HG02571 (cell line): Measurements from ENCODE around the gene EML4.
"Not testable (repeated sequence)": the region's sequence is repeated elsewhere in the genome, so short reads cannot be mapped to it uniquely, and the experiment has no call there.

Source experiments
- ATAC-seq: cut with Tn5 transposase; IDR thresholded peaks from one replicate; pipeline ENCODE4 v1.9.1; 2021; ENCODE audit warnings: mild to moderate bottlenecking, moderate library complexity; ENCODE audit not compliant: unreplicated experiment

EML4 gene

GRCh38 chr2:42170619-42171395 is 1.7 kb downstream of the EML4 start:
- ATAC-seq = no peak

DNA sequence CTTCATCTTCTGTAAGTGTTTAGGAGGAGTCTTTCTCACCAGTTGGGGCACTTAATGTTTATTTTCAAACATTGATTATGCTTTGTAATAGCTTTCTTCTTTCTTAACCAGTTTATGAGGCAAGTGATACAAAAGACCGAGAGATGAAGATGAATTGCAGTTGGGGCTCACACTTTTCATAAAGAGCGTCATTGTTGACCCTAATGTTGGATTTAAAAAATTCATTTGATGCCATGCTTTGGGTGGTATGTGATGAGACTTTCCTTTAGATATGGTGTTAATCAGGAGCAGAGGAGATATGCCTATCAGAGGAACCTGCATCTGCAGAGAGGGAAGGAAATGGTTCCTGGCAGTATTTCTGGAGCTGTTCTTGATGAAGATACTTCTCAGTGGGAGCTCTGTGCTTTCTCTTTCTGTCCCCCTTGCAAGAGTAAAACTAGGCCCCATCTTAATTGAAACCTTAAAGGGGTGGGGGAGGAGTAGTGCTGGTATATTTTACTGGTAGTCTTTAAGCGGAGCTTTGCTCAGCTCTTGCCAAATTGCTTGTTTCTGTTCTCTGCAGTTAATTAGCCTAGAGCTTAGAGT is 2.3 kb downstream of the EML4 start:
- ATAC-seq = no peak

GRCh38 chr2:42172020-42172419 is 2.9 kb downstream of the EML4 start:
- ATAC-seq = no peak

DNA sequence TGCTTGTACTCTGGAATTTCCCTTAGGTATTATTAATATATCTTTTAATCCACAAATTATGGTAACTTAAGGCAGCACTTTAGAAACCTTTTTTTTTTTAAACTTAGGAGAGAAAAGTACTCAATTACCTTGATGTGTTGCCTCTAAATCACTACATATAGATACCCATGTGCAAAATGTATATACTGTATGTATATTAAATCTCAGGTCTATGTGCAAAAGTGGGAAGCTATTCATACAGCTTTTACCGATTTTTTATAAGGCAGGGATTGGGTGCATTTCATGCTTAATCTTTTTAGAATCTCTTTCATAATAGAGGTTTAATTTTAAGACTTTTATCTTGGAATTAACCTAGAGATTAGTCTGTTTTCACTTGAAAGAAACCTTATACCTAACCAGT is 3.4 kb downstream of the EML4 start:
- ATAC-seq = no peak

DNA sequence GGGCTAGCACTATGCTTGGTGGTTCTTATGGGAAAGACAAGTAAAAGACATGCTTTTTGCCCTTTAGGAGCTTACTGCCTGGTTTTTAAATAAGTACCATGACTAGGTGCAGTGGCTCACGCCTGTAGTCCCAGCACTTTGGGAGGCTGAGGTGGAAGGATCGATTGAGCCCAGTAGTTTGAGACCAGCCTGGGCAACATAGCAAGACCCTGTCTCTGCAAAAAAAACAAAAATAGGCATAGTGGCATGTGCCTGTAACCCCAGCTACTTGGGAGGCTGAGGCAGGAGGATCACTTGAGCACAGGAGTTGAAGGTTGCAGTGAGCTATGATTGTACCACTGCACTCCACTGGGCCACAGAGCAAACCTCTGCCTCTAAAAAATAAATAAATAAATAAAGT is 4.3 kb downstream of the EML4 start:
- ATAC-seq = not testable (repeated sequence)

GRCh38 chr2:42176992-42177738 is 8.0 kb downstream of the EML4 start:
- no peak for ATAC-seq

DNA sequence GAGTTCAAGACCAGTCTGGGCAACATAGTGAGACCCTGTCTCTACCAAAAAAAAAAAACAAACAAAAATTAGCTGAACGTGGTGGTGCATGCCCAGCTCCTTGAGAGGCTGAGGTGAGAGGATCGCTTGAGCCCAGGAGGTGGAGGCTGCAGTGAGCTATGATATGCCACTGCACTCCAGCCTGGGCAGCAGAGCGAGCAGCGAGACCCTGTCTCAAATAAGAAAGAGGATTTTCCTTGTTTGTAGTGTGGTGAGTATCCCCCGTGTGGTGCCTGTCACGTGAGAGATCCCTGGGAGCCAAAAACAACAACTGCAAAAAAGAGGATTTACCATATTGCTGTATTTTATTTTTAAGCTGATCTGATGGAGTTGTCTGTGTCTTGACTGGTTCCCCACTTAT is 9.2 kb downstream of the EML4 start:
- no peak for ATAC-seq

DNA sequence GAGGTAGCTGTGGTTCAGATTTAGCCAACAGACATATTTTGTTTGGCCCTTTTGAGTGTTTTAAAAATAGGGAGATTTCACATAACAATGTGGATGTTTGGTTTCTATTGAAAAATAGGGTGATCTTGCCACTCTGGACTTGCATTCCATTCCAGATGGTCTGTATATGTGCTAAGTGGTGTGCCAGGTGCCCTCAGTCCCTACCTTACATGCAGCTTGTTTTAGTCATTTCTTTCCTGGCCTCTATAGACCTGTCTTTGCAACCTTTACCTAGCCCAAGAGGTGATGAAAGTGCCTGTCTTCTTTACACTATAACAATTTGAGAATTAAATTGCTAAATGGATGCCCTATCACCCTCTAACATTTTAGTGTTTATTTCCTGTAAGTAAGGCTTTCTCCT is 11.1 kb downstream of the EML4 start:
- ATAC-seq = no peak

DNA sequence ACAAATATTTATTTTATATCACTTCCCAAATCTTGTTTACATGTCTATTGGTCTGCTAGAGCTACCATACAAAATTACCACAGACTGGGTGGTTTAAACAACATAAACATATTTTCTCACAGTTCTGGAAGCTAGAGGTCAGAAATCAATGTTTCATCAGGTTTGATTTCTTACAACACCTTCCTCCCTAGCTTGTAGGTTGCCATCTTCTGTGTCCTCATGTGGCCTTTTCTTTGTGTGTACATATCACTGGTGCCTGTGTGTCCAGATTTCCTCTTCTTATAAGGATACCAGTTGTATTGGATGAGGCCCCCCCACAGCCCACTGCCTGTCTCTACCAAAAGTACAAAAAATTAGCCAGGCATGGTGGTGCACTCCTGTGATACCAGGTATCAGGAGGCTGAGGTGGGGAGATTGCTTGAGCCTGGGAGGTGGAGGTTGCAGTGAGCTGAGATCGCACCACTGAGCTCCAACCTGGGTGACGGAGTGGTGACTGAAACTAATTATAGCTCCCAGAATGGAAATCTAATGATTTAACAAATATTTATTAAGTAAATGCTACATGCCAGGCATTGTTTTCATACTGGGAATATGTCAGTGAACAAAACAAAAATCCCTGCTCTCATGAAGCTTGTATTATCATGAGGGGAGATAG is 13.6 kb downstream of the EML4 start:
- ATAC-seq = no peak

GRCh38 chr2:42183775-42184174 is 14.6 kb downstream of the EML4 start:
- no peak for ATAC-seq

GRCh38 chr2:42184346-42184745 is 15.2 kb downstream of the EML4 start:
- no peak for ATAC-seq

DNA sequence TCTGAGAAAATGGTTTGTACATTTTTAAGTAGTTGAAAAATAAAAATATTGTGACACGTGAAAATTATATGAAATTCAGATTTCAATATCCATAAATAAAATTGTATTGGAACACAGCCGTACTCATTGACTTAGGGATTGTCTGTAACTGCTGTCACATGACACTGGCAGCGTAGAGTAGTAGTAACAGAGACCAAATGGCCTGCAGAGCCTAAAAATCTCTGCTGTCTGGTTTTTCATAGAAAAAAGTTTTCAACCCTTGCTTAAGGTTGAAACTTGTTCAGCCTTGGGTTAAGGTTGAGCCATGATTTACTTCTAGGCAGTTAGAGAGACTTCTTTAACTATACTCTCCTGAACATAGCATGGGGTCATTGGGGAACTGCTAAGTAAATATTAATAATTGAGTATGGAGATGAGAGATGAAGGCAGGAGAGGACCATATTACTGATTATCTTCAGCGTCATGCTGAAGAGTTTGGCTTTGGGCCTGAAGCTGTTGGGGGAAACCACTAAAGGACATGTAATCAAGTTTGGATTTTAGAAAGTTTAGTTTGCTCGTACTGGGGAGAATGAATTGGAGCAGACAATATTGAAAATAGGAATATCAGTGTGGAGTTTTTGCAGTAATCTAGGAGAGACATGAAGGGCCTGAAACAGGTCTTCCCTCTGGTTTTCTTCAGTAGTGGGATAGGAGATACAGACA is 16.2 kb downstream of the EML4 start:
- ATAC-seq = no peak

DNA sequence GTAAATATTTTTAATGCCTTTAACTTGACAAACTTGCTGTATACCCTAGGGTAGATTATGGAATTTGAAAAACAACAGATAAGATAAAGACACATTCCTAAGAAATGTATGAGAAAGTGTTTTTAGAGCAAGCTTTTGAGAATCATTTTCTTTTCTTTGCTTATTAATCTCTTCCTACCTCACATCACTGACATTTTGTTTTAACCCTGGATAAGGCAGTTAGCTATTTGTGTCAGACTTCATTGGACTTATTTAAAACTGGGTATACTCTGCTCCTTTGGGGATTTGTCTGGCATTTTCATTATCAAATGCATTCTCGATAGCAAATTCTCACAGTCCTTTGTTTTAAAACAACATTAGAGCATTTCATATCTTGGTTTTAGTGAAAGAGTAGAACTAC is 17.2 kb downstream of the EML4 start:
- no peak for ATAC-seq

DNA sequence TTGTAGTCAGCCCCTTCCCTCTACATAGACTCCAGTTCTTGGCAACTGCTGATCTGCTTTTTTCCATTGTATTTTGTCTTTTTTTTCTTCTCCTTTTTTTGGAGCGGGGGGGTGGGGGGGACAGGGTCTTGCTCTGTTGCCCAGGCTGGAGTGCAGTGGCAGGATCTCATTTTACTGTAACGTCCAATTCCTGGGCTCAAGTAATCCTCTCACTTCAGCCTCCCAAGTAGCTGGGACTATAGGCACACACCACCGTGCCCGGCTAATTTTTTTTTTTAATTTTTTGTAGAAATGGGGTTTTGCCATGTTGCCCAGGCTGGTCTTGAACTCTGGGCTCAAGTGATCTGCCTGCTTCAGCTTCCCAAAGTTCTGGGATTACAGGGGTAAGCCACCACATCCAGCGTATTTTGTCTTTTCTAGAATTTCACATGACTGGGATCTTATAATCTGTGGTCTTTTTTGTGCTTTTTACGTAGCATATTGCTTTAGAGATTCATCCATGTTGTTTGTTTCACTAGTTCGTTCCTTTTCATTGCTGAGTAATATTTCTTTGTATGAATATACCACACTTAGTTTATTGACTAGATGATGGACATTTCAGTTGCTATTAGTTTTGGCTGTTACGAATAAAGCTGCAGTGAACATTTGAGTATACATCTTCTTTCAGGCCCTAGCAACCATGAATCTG is 17.9 kb downstream of the EML4 start:
- no peak for ATAC-seq

DNA sequence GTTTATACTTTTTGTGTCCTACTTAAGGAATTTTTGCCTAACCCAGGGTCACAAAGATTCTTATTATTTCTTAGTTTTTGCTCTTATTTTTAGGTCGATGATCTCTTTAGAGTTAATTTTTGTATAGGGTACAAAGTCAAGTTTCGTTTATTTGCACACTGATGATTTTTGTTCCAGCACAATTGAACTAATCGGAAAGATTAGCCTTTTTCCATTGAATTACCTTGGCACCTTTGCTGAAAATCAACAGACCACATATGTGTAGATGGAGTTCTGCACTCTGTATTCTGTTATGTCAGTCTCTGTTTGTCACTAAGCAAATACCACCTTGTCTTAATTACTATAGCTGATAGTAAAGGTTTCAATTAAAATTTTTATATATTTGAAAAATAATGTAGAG is 18.7 kb downstream of the EML4 start:
- no peak for ATAC-seq

- ATAC-seq = no peak
These were observed 20.0 kb downstream of the EML4 start for GRCh38 chr2:42189235-42189566.

DNA sequence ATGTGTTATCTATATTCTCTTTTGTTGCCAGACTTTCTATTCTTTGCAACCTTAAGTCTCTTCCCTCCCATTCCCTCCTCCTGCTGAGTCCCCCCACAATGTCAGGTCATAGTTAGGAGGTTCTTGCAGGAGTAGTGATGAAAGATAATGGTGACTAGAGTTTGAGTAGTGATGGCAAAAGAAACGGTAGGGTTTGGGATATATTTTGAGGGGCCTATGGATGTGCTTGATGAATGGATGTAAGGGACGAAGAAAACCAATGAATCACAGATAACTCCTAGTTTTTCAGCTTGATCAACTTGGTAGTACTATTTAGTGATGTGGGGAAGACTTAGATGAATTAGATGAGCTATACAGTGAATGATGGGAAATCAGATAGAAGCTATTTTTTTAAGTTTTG is 21.0 kb downstream of the EML4 start:
- no peak for ATAC-seq

- no peak for ATAC-seq
These were observed 22.3 kb downstream of the EML4 start for GRCh38 chr2:42191285-42192009.

DNA sequence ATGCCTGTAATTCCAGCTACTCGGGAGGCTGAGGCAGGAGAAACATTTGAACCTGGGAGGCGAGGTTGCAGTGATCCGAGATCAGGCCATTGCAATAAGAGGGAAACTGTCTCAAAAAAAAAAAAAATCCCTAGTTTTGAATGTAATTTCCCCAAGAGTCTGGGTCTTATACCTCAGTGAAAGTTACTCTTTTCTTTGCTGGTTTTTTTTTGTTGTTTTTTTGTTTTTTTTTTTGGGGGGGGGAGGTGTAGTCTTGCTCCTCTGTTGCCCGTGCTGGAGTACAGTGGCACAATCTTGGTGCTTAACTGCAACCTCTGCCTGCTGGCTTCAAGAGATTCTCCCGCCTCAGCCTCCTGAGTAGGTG is 22.8 kb downstream of the EML4 start:
- ATAC-seq = no peak
